DOHH2 (cell line): ENCODE data around the gene EOLA2.

ENCODE experiments used
- EZH2phosphoT487 ChIP-seq: fragments of 200-600 bp; sonication (generic); IDR thresholded peaks from 2 replicates; pipeline ENCODE4 v1.6.1; 2017; ENCODE audit warnings: borderline replicate concordance, mild to moderate bottlenecking, antibody characterized with exemption, low read length, moderate library complexity, mixed read lengths
- TF ChIP-seq, protein P1 (sequence below): fragments of 200-600 bp; sonication (generic); IDR thresholded peaks from one replicate; pipeline ENCODE4 v1.5.1; 2014; ENCODE audit warnings: antibody characterized with exemption, mild to moderate bottlenecking, low read depth, low read length; ENCODE audit not compliant: poor library complexity, severe bottlenecking

- TF ChIP-seq, protein P1, sequence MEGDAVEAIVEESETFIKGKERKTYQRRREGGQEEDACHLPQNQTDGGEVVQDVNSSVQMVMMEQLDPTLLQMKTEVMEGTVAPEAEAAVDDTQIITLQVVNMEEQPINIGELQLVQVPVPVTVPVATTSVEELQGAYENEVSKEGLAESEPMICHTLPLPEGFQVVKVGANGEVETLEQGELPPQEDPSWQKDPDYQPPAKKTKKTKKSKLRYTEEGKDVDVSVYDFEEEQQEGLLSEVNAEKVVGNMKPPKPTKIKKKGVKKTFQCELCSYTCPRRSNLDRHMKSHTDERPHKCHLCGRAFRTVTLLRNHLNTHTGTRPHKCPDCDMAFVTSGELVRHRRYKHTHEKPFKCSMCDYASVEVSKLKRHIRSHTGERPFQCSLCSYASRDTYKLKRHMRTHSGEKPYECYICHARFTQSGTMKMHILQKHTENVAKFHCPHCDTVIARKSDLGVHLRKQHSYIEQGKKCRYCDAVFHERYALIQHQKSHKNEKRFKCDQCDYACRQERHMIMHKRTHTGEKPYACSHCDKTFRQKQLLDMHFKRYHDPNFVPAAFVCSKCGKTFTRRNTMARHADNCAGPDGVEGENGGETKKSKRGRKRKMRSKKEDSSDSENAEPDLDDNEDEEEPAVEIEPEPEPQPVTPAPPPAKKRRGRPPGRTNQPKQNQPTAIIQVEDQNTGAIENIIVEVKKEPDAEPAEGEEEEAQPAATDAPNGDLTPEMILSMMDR: peak; percentile 44
- no peak for TF ChIP-seq EZH2phosphoT487
Measured at GRCh38 chrX:149938427-149938880, at the start of gene EOLA2.
